Panc1 (cell line): Measurements from ENCODE around the gene TRAPPC10. TPM values are rescaled to one million over a fixed set of nuclear protein-coding genes. Genes with fewer than 3 reads are reported as not detected.
A peak's percentile ranks its signal among the peaks of the same experiment; 100 is the strongest.

Experiments used
- ATAC-seq: fragments of 200-7000 bp; cut with Tn5 transposase; 2 replicates; pipeline ENCODE4 v1.9.1; 2020; ENCODE audit warnings: mild to moderate bottlenecking, moderate library complexity
- BruUV-seq: library from RNA; stranded (reverse); fragments of 400-500 nt; replicated peaks from 2 replicates; lab custom pipeline; 2021; lab: Mats Ljungman, UMichigan
- CTCF ChIA-PET: fragments of 300-600 bp; sonication (Branson Sonifier 250); formaldehyde crosslinking; loops from one replicate; lab custom pipeline; 2022; ENCODE audit warnings: antibody characterized with exemption; lab: Charles Lee
- POLR2A ChIA-PET: fragments of 300-600 bp; sonication (Branson Sonifier 250); formaldehyde crosslinking; loops from one replicate; lab custom pipeline; 2022; ENCODE audit warnings: antibody characterized with exemption; lab: Charles Lee
- DNase-seq: peaks from one replicate; pipeline ENCODE4 v3.0.0-alpha.2; 2010; ENCODE audit warnings: low read depth, low spot score
- H3K27ac ChIP-seq: 2 replicates; pipeline ENCODE4 v1.5.1; 2011; ENCODE audit warnings: mild to moderate bottlenecking, low read length, inconsistent platforms
- H3K27me3 ChIP-seq: fragments of 200-500 bp; sonication (Bioruptor generic); 2 replicates; pipeline ENCODE4 v1.6.0; 2014; ENCODE audit warnings: low read length, inconsistent platforms; ENCODE audit not compliant: control insufficient read depth, insufficient read depth
- H3K36me3 ChIP-seq: fragments of 200-500 bp; sonication (Bioruptor generic); 2 replicates; pipeline ENCODE4 v1.5.1; 2014; ENCODE audit warnings: inconsistent platforms, mild to moderate bottlenecking, low read length, moderate library complexity; ENCODE audit not compliant: control insufficient read depth, insufficient read depth
- H3K4me1 ChIP-seq: 2 replicates; pipeline ENCODE4 v1.5.1; 2011; ENCODE audit warnings: inconsistent platforms, mild to moderate bottlenecking, low read length, moderate library complexity; ENCODE audit not compliant: control insufficient read depth, insufficient read depth
- H3K4me3 ChIP-seq, 2 experiments: 2 replicates each; pipeline ENCODE4 v1.5.1; 2011 to 2012; ENCODE audit warnings: low read depth in 2 of 2, low read length in 2 of 2, mild to moderate bottlenecking in 2 of 2, inconsistent platforms in 1 of 2, moderate library complexity in 1 of 2
- H3K9me3 ChIP-seq: fragments of 200-500 bp; sonication (Bioruptor generic); 2 replicates; pipeline ENCODE4 v1.5.1; 2014; ENCODE audit warnings: low read depth, mild to moderate bottlenecking, inconsistent platforms, low read length, moderate library complexity; ENCODE audit not compliant: control insufficient read depth, insufficient read depth
- CTCF ChIP-seq: fragments of 450-650 bp; IDR thresholded peaks from 2 replicates; pipeline ENCODE4 v1.5.1; 2017; ENCODE audit warnings: mild to moderate bottlenecking
- POLR2AphosphoS5 ChIP-seq: IDR thresholded peaks from 2 replicates; pipeline ENCODE4 v1.6.1; 2012; ENCODE audit warnings: mild to moderate bottlenecking, low read depth, low read length, moderate library complexity
- REST ChIP-seq, 2 experiments: IDR thresholded peaks; 2 replicates each; pipeline ENCODE4 v1.6.1; 2011 to 2012; ENCODE audit warnings: low read depth in 2 of 2, control low read depth in 1 of 2, low read length in 1 of 2, mild to moderate bottlenecking in 1 of 2, moderate library complexity in 1 of 2; ENCODE audit not compliant: insufficient read depth in 1 of 2
- SIN3A ChIP-seq: IDR thresholded peaks from 2 replicates; pipeline ENCODE4 v1.6.1; 2012; ENCODE audit warnings: low read depth, mild to moderate bottlenecking, low read length, moderate library complexity, borderline replicate concordance; ENCODE audit not compliant: insufficient read depth
- TCF7L2 ChIP-seq: IDR thresholded peaks from 2 replicates; pipeline ENCODE4 v1.6.1; 2011; ENCODE audit warnings: mild to moderate bottlenecking, low read depth, low read length, inconsistent platforms
- in situ Hi-C: cut with HindIII; loops from 2 replicates; pipeline ENCODE4 v1.10.0; 2016; ENCODE audit warnings: low sequenced_read_pairs, low pct_unique_long_range_greater_than_20kb
- intact Hi-C: fragments of 100-400 bp; cut with micrococcal nuclease; formaldehyde crosslinking; loops from one replicate; pipeline ENCODE4 v1.10.0; 2022; ENCODE audit not compliant: unreplicated experiment
- total RNA-seq: library from RNA; stranded (reverse); gene quantifications from one replicate; pipeline ENCODE4 v1.2.1, GENCODE V29; 2021; ENCODE audit not compliant: unreplicated experiment

TRAPPC10 gene
- total RNA-seq, 1 experiment from 2014 or later = 34.5 TPM

- H3K4me3 ChIP-seq = no peak overlapping the region
- H3K9me3 ChIP-seq = no peaks in the 10 kb centered on the region
- DNase-seq (no peak), ATAC-seq (peak; percentile 57; the same call in 1 of the 2 replicates)
- H3K27ac ChIP-seq = no peak overlapping the region
- ChIA-PET POLR2A (interaction anchor here (0.6 kb wide), 1 partner anchor 28 kb away, joined by 7 read pairs; no protein-coding TSS in a partner anchor), CTCF (no interaction called here)
- H3K36me3 ChIP-seq = no peaks in the 10 kb centered on the region
- BruUV-seq = no TSS peak
- H3K27me3 ChIP-seq = no peaks in the 10 kb centered on the region
- intact Hi-C loops (no loop called here), in situ Hi-C loops (no loop called here)
- no peaks in the 10 kb centered on the region for H3K4me1 ChIP-seq
- TF ChIP-seq POLR2AphosphoS5 (no peak), REST (IDR thresholded peaks at IDR 0.05; ENCODE audit: insufficient read depth in 1 of 2, low read depth in 2 of 2, low read length in 1 of 2) (no peak), TCF7L2 (no peak)
Measured at GRCh38 chr21:43994085-43994484, 18.0 kb upstream of the TRAPPC10 start.

GRCh38 chr21:43994646-43995045 is 17.5 kb upstream of the TRAPPC10 start:
- ATAC-seq (no peak), DNase-seq (no peak)
- intact Hi-C loops = no loop called here
- in situ Hi-C loops = no loop called here
- H3K9me3 ChIP-seq = no peaks in the 10 kb centered on the region
- TF ChIP-seq REST (IDR thresholded peaks at IDR 0.05; ENCODE audit: insufficient read depth in 1 of 2, low read depth in 2 of 2, low read length in 1 of 2) (no peak), SIN3A (no peak), TCF7L2 (no peak), CTCF (no peak), POLR2AphosphoS5 (no peak)
- H3K36me3 ChIP-seq = no peaks in the 10 kb centered on the region
- no peak overlapping the region for H3K27ac ChIP-seq
- ChIA-PET CTCF (no interaction called here), POLR2A (interaction anchor here (0.6 kb wide), 1 partner anchor 27 kb away, joined by 7 read pairs; no protein-coding TSS in a partner anchor)
- H3K4me3 ChIP-seq = no peak overlapping the region
- no peaks in the 10 kb centered on the region for H3K4me1 ChIP-seq
- no peaks in the 10 kb centered on the region for H3K27me3 ChIP-seq
- BruUV-seq = no TSS peak
